Keratinocyte (primary cell): ENCODE results near the gene OR4C3. TPM values are rescaled to one million over a fixed set of nuclear protein-coding genes. Genes with fewer than 3 reads are reported as not detected.
"Not testable (repeated sequence)": the region's sequence is repeated elsewhere in the genome, so short reads cannot be mapped to it uniquely, and the experiment has no call there.

Source experiments
- DNase-seq: peaks from one replicate; pipeline ENCODE4 v3.0.0-alpha.2; 2011; ENCODE audit warnings: low read depth, missing footprints, low spot score
- FAIRE-seq: peaks from 2 replicates; lab custom pipeline; 2011; peaks lifted over from hg19 to GRCh38; lab: Jason Lieb, UNC
- H2AFZ ChIP-seq: 2 replicates; pipeline ENCODE4 v1.6.0; 2012; ENCODE audit warnings: low read length, control low read depth, inconsistent platforms; ENCODE audit not compliant: control insufficient read depth
- H3K27ac ChIP-seq: 2 replicates; pipeline ENCODE4 v1.5.1; 2011; ENCODE audit warnings: low read length; ENCODE audit not compliant: control insufficient read depth, insufficient read depth
- H3K27me3 ChIP-seq: 3 replicates; pipeline ENCODE4 v1.6.0; 2011; ENCODE audit warnings: low read length; ENCODE audit not compliant: control insufficient read depth, insufficient read depth; ENCODE audit errors: extremely low read depth
- H3K36me3 ChIP-seq, 2 experiments: 2 replicates in 1 of 2; 3 replicates in 1 of 2; pipeline ENCODE4 v1.5.1; 2011; ENCODE audit warnings: low read length in 2 of 2, mild to moderate bottlenecking in 1 of 2; ENCODE audit not compliant: control insufficient read depth in 2 of 2, insufficient read depth in 2 of 2; ENCODE audit errors: extremely low read depth in 1 of 2
- H3K4me1 ChIP-seq: 3 replicates; pipeline ENCODE4 v1.5.1; 2011; ENCODE audit warnings: low read length; ENCODE audit not compliant: control insufficient read depth, insufficient read depth; ENCODE audit errors: extremely low read depth
- H3K4me2 ChIP-seq: 3 replicates; pipeline ENCODE4 v1.6.0; 2011; ENCODE audit warnings: low read depth, low read length; ENCODE audit not compliant: control insufficient read depth, insufficient read depth; ENCODE audit errors: extremely low read depth
- H3K4me3 ChIP-seq, 3 experiments: fragments of 200-600 bp in 1 of 3; sonication (generic) in 1 of 3; 2 replicates in 2 of 3; 3 replicates in 1 of 3; pipeline ENCODE4 v1.5.1; 2011 to 2016; ENCODE audit warnings: low read length in 3 of 3, mild to moderate bottlenecking in 3 of 3, control low read depth in 2 of 3, inconsistent platforms in 1 of 3, low read depth in 1 of 3, mixed read lengths in 1 of 3, mixed run types in 1 of 3, moderate library complexity in 1 of 3; ENCODE audit not compliant: control insufficient read depth in 2 of 3, insufficient read depth in 2 of 3; ENCODE audit errors: extremely low read depth in 1 of 3
- H3K79me2 ChIP-seq: 2 replicates; pipeline ENCODE4 v1.6.0; 2012; ENCODE audit warnings: low read length; ENCODE audit not compliant: control insufficient read depth, insufficient read depth
- H3K9ac ChIP-seq: 3 replicates; pipeline ENCODE4 v1.6.0; 2011; ENCODE audit warnings: low read length; ENCODE audit not compliant: control insufficient read depth, insufficient read depth; ENCODE audit errors: extremely low read depth
- H3K9me1 ChIP-seq: 3 replicates; pipeline ENCODE4 v1.6.0; 2011; ENCODE audit warnings: low read length; ENCODE audit not compliant: control insufficient read depth, insufficient read depth; ENCODE audit errors: extremely low read depth
- H3K9me3 ChIP-seq: 2 replicates; pipeline ENCODE4 v1.5.1; 2012; ENCODE audit warnings: low read depth, low read length; ENCODE audit not compliant: control insufficient read depth
- H4K20me1 ChIP-seq: 3 replicates; pipeline ENCODE4 v1.6.0; 2011; ENCODE audit warnings: low read length; ENCODE audit not compliant: control insufficient read depth, insufficient read depth; ENCODE audit errors: extremely low read depth
- EZH2 ChIP-seq: IDR thresholded peaks from one replicate; pipeline ENCODE4 v1.6.1; 2012; ENCODE audit warnings: inconsistent platforms, mild to moderate bottlenecking, low read length, moderate library complexity
- dilution Hi-C: fragments of 300-500 bp; cut with MboI; formaldehyde crosslinking; loops from one replicate; pipeline ENCODE4 v1.7.0; 2020; ENCODE audit warnings: low sequenced_read_pairs; ENCODE audit not compliant: extremely low pct_ligation_motif_present
- polyA plus RNA-seq, 5 experiments: library from polyadenylated mRNA; depleted of rRNA in 3 of 5; stranded (reverse) in 3 of 5; stranded (forward) in 1 of 5; unstranded in 1 of 5; fragments of >200 nt; gene quantifications; 1 replicate in 1 of 5; 2 replicates in 3 of 5; 3 replicates in 1 of 5; pipeline versions ENCODE4 v1.2.1 to v1.2.3, GENCODE V29; 2011 to 2012; ENCODE audit warnings: missing spikeins in 2 of 5, low read depth in 1 of 5, low replicate concordance in 1 of 5
- TF ChIP-seq, protein P1 (sequence below), 3 experiments: IDR thresholded peaks in 1 of 3; conservative IDR thresholded peaks in 1 of 3; optimal IDR thresholded peaks in 1 of 3; 2 replicates in 2 of 3; 3 replicates in 1 of 3; pipeline versions ENCODE3 to v1.5.1; 2011; ENCODE audit warnings: low read length in 3 of 3, mild to moderate bottlenecking in 3 of 3, moderate library complexity in 2 of 3, control low read depth in 1 of 3, inconsistent platforms in 1 of 3; ENCODE audit not compliant: insufficient read depth in 2 of 3; ENCODE audit errors: extremely low read depth in 1 of 3

The OR4C3 gene
- polyA plus RNA-seq, 1 donor (not counting 4 experiments of a cell fraction or from before 2014, with no cell fraction given) = not detected

DNA sequence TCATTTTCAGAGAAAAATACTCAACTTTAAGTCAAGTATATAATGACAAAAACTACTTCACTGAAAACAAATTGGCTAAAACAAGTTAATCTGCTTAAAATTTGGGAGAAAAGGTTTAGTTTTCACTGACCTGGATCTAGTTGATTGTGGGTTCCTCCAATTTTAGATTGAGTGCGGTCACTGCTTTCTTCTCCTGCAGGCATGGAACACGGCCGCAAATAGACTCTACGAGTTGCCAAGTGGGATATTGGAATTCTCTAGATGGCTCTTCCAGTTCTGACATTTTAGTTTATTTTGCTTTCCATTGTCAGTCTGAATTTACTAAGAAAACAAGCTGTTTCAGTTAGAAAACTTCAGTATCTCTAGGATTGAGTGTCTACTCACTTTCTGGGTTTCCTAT is 29.3 kb downstream of the OR4C3 start:
- Histone ChIP-seq H3K4me1 (no peaks in the 10 kb centered on the region), H2AFZ (no peak overlapping the region), H3K9me3 (peaks cover 2% of the 10 kb centered on the region), H4K20me1 (no peaks in the 10 kb centered on the region), H3K27ac (no peak overlapping the region), H3K79me2 (no peaks in the 10 kb centered on the region), H3K4me2 (no peak overlapping the region), H3K36me3 (no peaks in the 10 kb centered on the region), H3K4me3 (no peak overlapping the region), H3K27me3 (no peaks in the 10 kb centered on the region), H3K9ac (no peak overlapping the region), H3K9me1 (no peaks in the 10 kb centered on the region)
- TF ChIP-seq, protein P1, sequence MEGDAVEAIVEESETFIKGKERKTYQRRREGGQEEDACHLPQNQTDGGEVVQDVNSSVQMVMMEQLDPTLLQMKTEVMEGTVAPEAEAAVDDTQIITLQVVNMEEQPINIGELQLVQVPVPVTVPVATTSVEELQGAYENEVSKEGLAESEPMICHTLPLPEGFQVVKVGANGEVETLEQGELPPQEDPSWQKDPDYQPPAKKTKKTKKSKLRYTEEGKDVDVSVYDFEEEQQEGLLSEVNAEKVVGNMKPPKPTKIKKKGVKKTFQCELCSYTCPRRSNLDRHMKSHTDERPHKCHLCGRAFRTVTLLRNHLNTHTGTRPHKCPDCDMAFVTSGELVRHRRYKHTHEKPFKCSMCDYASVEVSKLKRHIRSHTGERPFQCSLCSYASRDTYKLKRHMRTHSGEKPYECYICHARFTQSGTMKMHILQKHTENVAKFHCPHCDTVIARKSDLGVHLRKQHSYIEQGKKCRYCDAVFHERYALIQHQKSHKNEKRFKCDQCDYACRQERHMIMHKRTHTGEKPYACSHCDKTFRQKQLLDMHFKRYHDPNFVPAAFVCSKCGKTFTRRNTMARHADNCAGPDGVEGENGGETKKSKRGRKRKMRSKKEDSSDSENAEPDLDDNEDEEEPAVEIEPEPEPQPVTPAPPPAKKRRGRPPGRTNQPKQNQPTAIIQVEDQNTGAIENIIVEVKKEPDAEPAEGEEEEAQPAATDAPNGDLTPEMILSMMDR (optimal IDR thresholded peaks at IDR 0.05 in 1 of 3, IDR thresholded peaks at IDR 0.05 in 1 of 3, conservative IDR thresholded peaks at IDR 0.05 in 1 of 3; ENCODE audit: extremely low read depth in 1 of 3, insufficient read depth in 2 of 3, low read length in 3 of 3) = no peak
- no peak for TF ChIP-seq EZH2
- dilution Hi-C loops = no loop called here
- DNase-seq (no peak), FAIRE-seq (no peak)

DNA sequence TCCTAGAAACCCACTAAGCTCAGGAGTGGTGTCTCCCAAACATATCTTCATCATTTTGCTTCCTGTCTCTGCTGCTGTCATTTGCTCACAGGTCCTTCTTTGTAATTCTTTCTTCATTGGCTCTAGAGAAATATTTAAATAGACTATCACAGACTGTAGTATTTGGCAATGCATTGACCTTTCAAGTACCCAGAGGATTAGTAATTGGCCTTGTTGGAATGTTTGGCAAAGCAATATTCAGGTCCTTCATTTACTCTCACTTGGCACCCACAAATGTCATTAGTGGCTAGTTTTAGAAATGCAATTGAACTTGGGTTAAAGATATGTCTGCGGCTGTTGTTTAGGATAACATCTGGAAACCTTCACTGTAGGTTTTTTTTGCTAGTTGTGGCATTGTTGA is 30.0 kb downstream of the OR4C3 start:
- Histone ChIP-seq H3K27ac (no peak overlapping the region), H4K20me1 (no peaks in the 10 kb centered on the region), H3K9me1 (no peaks in the 10 kb centered on the region), H3K9ac (no peak overlapping the region), H3K79me2 (no peaks in the 10 kb centered on the region), H3K36me3 (no peaks in the 10 kb centered on the region), H3K9me3 (peaks cover 2% of the 10 kb centered on the region), H3K27me3 (no peaks in the 10 kb centered on the region), H2AFZ (no peak overlapping the region), H3K4me3 (no peak overlapping the region), H3K4me1 (no peaks in the 10 kb centered on the region), H3K4me2 (no peak overlapping the region)
- no peak for TF ChIP-seq EZH2
- TF ChIP-seq, protein P1 (optimal IDR thresholded peaks at IDR 0.05 in 1 of 3, IDR thresholded peaks at IDR 0.05 in 1 of 3, conservative IDR thresholded peaks at IDR 0.05 in 1 of 3; ENCODE audit: extremely low read depth in 1 of 3, insufficient read depth in 2 of 3, low read length in 3 of 3) = no peak
- FAIRE-seq (no peak), DNase-seq (no peak)
- dilution Hi-C loops = no loop called here

DNA sequence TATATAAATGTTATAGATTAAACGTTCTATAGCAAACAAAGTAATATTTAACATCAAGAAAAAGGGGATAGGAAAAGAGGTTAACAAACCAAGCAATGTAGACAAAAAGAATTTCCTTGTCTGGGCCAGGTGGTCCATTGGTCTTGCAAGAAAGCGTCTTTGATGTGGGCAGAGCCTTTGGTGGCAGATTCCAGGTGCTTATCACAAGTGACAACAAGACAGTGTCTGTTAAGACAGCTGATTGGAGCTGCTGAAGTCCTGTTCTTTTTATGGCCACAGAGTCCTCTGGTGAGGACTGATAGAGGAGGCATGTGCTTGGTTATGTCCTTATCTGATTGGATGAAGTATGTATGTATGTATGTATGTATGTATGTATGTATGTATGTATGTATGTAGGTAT is 36.6 kb downstream of the OR4C3 start:
- H3K36me3 ChIP-seq, H3K27ac ChIP-seq, H3K9ac ChIP-seq, H3K4me2 ChIP-seq, H3K4me3 ChIP-seq, DNase-seq, H2AFZ ChIP-seq, dilution Hi-C loops, H3K27me3 ChIP-seq, H4K20me1 ChIP-seq, H3K9me1 ChIP-seq, FAIRE-seq, H3K79me2 ChIP-seq, H3K4me1 ChIP-seq, H3K9me3 ChIP-seq: not testable (repeated sequence)
